ENCODE data around the gene CYTH1.

Gene CYTH1

DNA sequence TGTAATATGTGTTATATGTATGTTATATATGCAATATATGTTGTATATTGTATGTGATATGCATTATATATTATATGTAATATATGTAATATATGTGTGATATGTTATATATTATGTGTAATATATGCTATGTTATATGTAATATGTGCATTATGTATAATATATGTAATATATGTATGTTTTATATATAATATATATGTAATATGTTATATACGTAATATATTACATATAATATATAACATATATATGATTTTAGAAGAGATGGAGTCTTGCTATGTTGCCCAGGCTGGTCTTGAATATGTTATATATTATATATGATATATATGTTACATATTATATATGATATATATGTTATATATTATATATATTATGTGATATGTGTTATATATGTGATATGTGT lies 139.4 kb downstream of the CYTH1 start:
- DNase-seq, result no peak

DNA sequence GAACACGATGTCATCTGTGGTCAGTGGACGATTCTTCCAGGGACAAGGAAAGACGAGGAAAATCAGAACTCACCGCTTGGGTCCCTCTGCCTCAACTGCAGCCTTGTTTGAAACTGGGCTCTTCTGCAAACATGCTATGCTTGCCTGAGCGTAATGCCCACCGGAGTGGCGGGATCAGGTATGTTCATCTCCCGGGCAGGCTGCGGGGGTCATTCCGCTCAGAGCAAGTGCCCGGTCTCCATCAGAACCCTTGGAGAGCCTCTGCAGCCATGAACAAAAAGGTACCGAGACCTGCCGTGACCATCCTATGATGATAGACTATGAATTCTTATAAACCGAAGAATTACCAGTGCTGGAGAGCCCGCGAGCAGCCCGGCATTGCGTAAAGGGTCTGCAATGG lies 140.4 kb downstream of the CYTH1 start:
- no peak for DNase-seq

DNA sequence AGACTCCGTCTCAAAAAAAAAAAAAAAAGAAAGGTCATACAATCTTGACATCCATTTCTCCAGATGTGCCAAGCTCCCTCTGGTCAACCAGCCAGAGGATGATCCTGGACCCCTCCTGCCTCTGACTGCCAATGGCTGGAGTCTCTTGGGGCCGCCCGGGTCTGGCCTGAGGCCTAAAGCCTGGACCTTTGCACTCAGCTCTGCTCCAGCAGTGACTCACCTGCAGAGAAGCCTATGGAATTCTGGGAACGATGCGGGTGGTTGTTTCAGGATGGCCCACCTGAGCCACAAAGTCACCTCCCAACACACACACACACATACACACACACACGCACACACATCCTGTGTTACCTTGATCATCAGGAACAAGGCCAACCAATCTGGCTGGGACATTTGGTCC lies 140.8 kb downstream of the CYTH1 start:
- DNase-seq, result no peak

DNA sequence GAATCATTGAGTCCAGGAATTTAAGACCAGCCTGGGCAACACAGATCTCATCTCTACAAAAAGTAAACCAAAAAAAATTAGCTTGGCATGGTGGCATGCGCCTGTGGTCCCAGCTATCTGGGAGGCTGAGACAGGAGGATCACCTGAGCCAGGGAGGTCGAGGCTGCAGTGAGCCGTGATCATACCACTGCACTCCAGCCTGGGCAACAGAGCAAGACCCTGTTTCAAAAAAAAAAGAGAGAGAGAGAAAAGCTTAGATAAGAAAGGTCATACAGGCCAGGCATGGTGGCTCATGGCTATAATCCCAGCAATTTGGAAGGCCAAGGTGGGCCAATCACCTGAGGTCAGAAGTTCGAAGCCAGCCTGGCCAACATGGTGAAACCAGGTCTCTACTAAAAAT lies 141.4 kb downstream of the CYTH1 start:
- DNase-seq, result no peak

DNA sequence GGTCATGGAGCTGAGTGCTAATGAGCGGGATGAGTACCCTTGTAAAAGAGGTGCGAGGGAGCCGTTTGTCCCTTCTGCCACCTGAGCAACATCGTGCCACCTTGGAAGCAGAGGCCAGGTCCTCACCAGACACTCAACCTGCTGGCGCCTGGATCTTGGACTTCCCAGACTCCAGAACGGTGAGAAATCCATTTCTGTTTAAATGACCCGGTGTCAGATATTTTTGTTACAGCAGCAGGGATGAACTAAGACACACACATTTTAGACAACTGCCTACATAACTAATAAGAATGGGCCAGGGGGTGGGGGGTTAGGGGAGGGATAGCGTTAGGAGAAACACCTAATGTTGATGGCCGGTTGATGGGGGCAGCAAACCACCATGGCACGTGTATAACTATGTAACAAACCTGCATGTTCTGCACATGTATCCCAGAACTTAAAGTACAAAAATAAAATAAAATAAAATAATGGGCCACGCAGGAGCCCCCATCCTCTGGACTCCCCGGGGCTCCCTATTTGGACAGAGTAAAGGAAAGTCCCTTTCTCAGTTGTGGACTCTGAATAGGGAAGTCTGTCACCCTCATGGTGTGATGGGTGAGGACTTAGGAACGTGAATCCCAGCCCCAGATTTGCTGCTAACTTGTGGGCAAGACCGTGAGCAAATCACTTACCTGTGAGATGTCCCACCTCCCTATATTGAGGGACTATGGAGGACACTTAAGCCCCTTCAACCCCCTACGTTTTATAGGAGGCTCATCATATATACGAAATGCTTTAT lies 144.2 kb downstream of the CYTH1 start:
- no peak for DNase-seq

DNA sequence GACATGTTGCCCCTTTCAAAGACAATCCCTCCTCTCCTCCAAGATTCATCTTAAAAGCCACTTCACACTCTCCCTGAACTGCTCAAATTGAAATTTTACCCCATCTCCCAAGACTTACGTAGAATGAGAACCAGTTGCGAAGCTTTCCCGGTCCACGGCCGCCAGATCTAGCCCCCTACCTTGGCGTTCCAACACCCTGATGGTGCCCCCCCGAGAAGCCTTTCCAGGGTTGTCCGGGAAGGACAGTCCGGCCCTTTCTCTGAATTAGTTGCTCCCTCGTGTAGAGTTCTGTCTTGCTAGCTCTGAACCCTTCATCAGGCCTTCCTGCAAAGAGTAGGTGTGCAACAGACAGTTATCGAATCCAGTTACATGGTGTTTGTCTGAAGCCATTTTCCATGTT lies 144.9 kb downstream of the CYTH1 start:
- no peak for DNase-seq

DNA sequence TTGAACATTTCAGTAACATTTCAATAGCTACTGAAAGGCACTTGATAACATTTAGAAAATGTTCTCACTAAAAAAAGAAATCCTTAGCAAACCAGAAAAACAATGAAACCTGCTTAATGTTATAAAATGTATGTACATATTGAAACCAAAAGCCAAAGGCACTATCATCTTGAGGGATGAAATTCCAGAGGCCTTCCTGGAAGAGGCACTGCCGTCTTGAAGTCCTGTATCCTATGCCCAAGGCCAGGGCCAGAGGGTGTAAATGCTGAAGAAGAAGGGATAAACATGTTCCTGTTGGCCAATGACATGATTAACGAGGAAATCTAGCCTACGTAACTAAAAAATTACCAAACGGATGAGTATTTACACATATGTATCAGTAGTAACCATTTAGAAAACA lies 147.9 kb downstream of the CYTH1 start:
- DNase-seq, result no peak

DNA sequence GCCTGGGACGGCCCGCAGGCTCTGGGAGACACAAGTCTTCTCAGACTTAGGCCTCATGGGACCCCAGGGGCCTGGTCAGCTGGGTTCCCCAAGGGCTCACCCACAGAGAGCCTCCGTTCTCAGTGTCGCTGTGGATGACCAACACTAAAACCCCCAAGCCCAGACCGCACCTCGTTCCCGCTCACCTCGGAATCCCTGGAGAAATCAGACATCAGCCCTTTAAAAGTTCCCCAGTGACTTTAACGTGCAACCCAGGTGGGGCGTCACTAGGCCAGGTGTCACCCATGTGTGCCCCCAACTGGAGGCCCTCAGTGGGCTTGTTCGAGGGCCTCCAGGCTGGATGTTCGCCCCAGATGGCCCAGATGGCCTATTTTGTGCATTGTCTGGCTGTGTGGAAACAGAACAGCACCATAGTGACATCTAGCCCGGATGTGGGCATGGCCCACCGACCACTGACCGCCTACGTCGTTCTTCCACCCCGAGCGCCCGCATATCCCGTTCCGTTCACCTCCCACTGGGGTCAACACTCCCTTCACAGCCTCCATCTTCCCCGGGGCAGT lies 152.6 kb downstream of the CYTH1 start:
- no peak for DNase-seq

DNA sequence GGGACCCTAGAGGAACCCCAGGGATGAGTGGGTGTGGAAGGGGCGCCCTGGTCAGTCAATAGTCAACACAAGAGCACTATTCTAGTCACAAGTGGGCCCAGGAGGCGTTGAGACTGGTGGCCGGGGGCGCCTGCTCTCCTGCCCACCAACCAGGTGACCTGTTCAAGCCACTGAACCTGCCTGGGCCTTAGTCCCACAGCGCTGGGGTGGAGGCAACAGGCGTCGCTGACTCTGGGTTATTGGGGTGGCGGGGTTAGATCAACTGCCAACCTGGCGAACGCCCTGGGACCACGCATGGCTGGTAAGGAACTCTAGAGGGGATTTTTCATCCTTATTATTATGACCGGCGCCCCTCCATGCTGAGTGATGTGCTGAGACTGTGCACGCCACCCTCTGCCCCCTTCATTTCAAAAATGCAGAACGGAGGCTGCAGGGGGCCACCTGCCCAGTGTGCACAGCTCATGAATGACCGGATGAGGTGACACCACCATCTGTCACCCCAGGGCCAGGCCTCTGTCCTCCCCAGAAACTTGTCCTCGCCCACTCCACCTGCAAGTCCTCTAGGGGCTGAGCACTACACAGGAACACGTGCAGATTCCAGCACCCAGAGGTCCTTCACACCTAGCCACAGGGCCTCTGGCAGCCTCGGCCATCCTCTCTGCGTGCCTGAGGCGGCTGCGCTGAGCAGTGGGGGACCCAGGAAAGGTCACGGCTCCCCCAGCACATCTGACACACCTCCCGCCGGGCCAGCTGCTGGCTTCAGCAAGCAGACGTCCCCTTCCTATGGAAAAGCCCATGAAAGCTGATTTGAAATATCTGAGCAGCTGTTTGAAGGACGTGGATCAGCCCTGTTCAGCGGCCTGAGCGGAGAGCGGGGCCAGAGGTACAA lies 153.3 kb downstream of the CYTH1 start:
- DNase-seq, result no peak

DNA sequence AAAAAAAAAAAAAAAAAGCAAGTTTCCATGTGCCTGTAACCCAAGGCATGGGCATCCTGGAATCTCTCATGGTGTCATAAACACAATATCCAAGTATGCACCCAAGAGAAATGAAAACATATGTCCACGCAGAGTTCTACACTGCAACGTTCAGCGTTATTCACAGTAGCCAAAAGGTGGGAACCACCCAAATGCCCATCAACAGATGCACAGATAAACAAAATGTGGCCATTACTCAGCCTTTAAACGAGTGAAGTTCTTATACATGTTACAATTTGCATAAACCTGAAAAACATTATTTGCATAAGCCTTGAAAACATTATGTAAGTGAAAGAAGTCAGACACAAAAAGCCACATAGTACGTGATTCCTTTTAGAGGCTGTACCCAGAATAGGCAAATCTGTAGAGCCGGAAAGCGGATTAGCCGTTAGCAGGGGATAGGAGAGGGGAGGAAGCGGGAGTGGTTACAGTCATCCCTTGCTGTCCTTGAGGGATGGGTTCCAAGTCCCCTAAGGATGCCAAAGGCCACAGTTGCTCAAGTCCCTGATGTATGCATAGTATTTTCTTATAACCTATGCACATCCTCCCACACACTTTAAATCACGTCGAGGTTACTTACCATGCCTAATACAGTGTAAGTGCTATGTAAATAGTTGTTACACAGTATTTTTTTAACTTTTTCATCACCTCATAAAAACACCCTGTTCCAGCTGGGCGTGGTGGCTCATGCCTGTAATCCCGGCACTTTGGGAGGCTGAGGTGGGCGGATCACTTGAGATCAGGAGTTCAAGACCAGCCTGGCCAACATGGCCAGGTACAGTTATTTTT lies 157.5 kb downstream of the CYTH1 start:
- no peak for DNase-seq
